Thoracic aorta (tissue), 2 donors: ENCODE data around the gene TEAD4. TPM values are rescaled to one million over a fixed set of nuclear protein-coding genes. Genes with fewer than 3 reads are reported as not detected.

Source experiments
- ATAC-seq: fragments of 150-250 bp; one replicate; pipeline ENCODE4 v1.8.0; 2017; ENCODE audit warnings: low read depth; ENCODE audit not compliant: insufficient number of reproducible peaks, low FRiP score
- DNase-seq: peaks from one replicate; pipeline ENCODE4 v3.0.0-alpha.2; 2020; ENCODE audit warnings: low spot score
- H3K27ac ChIP-seq, 2 donors: fragments of 200-600 bp; sonication (generic); 1 replicate in 1 of 2; 2 replicates in 1 of 2; pipeline ENCODE4 v1.5.1; 2016; ENCODE audit warnings: mild to moderate bottlenecking in 2 of 2, moderate library complexity in 2 of 2
- H3K27me3 ChIP-seq: fragments of 200-600 bp; sonication (generic); replicated peaks from 2 replicates; pipeline ENCODE4 v1.6.0; 2016; ENCODE audit warnings: mild to moderate bottlenecking; ENCODE audit not compliant: insufficient read depth
- H3K36me3 ChIP-seq: fragments of 200-600 bp; sonication (generic); one replicate; pipeline ENCODE4 v1.5.1; 2016
- H3K4me1 ChIP-seq, 2 donors: fragments of 200-600 bp; sonication (generic); 1 replicate in 1 of 2; 2 replicates in 1 of 2; pipeline versions ENCODE4 v1.5.1 to v1.6.0; 2016; ENCODE audit warnings: low read depth in 2 of 2, mild to moderate bottlenecking in 1 of 2; ENCODE audit not compliant: control insufficient read depth in 1 of 2
- H3K4me3 ChIP-seq: fragments of 200-600 bp; sonication (generic); 2 replicates; pipeline ENCODE4 v1.5.1; 2016; ENCODE audit warnings: mild to moderate bottlenecking
- H3K9me3 ChIP-seq: fragments of 200-600 bp; sonication (generic); 2 replicates; pipeline ENCODE4 v1.5.1; 2016
- total RNA-seq, 2 donors: library from RNA; depleted of rRNA; stranded (reverse); fragments of >200 nt; gene quantifications; one replicate each; pipeline versions ENCODE4 v1.1.0 to v1.2.3, GENCODE V29; 2016
- TF ChIP-seq, protein P1 (sequence below): fragments of 200-600 bp; sonication (generic); IDR thresholded peaks from one replicate; pipeline ENCODE4 v1.5.1; 2019; ENCODE audit warnings: antibody characterized with exemption

TEAD4 gene
- total RNA-seq, 2 donors from 2014 or later: 42.5 to 62.6 TPM

DNA sequence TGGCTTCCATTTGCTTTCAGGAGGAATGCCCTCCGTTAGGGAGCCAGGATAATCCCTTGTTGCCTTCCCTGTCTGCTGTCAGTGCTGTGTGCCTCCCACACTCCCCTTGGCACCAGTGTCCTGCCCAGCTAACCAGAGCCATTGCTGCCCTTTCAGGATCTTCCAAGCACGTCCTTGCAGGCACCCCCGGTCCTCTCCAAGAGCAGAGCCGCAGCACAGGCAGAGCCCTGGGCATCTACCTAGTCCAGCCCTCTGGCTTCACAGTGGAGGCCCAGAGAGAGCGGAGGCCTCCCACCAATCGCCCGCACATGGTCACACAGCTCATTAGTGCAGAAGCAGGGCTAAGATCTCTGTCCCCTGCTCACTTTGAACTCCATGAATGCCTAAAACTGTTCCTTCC, 79.0 kb downstream of the TEAD4 start:
- no peak for DNase-seq
- Histone ChIP-seq H3K36me3 (peaks cover 12% of the 10 kb centered on the region), H3K27ac (no peak overlapping the region), H3K4me1 (peaks cover 4 to 14% of the 10 kb centered on the region in 2 donors), H3K4me3 (no peak overlapping the region), H3K9me3 (no peaks in the 10 kb centered on the region), H3K27me3 (no peaks in the 10 kb centered on the region)
- ATAC-seq: no peak
- TF ChIP-seq, protein P1, sequence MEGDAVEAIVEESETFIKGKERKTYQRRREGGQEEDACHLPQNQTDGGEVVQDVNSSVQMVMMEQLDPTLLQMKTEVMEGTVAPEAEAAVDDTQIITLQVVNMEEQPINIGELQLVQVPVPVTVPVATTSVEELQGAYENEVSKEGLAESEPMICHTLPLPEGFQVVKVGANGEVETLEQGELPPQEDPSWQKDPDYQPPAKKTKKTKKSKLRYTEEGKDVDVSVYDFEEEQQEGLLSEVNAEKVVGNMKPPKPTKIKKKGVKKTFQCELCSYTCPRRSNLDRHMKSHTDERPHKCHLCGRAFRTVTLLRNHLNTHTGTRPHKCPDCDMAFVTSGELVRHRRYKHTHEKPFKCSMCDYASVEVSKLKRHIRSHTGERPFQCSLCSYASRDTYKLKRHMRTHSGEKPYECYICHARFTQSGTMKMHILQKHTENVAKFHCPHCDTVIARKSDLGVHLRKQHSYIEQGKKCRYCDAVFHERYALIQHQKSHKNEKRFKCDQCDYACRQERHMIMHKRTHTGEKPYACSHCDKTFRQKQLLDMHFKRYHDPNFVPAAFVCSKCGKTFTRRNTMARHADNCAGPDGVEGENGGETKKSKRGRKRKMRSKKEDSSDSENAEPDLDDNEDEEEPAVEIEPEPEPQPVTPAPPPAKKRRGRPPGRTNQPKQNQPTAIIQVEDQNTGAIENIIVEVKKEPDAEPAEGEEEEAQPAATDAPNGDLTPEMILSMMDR: no peak

DNA sequence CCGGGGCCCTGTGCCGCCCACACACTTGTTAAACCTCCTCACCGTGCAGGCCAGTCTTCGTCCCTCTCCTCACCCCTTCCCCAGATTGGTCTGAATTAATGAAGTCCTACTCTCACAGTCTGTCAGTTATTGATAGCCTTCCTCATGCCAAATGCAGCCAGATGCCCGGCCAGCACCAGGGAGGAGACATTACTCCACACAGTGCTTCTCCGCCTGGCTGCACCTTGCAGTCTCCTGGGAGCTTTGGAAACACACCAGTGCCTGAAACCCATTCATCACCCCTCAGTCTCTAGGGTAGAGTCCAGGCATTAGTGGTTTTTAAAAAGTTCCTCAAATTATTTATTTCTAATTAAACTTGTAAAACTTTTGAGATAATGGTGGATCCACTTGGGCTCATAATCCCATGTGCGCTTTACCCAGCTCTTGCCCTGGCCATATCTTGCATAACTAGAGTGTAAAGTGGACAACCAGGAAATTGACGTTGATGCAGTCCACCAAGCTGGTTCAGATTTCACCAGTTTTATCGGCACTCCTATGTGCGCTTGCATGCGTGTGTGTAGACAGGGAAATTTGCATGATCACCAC, 79.8 kb downstream of the TEAD4 start:
- no peaks in the 10 kb centered on the region for H3K9me3 ChIP-seq
- no peak overlapping the region for H3K4me3 ChIP-seq
- H3K27me3 ChIP-seq: no peaks in the 10 kb centered on the region
- H3K27ac ChIP-seq: no peak overlapping the region
- H3K36me3 ChIP-seq: peaks cover 12% of the 10 kb centered on the region
- DNase-seq (no peak), ATAC-seq (no peak)
- TF ChIP-seq, protein P1: no peak
- peaks cover 4 to 14% of the 10 kb centered on the region in 2 donors for H3K4me1 ChIP-seq

DNA sequence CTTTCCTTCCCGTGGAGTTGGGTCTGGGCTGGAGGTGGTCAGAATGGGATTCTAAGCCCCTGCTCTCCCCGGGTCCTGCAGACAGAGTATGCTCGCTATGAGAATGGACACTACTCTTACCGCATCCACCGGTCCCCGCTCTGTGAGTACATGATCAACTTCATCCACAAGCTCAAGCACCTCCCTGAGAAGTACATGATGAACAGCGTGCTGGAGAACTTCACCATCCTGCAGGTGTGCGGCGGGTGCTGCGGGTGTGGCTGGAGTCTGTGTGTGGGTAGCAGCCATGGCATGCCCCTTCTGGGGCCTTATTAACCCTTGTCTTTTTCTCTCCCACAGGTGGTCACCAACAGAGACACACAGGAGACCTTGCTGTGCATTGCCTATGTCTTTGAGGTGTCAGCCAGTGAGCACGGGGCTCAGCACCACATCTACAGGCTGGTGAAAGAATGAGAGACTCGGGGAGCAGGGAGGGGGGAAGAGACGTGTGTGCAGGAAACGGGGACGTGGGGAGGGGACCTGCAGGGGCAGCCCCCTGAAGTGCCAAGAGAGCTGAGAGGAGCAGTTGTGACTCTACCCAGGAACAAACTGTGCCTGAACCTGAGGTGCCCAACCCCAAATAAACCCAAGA, 80.9 kb downstream of the TEAD4 start:
- H3K27me3 ChIP-seq: no peaks in the 10 kb centered on the region
- DNase-seq: no peak
- H3K36me3 ChIP-seq: peaks cover 12% of the 10 kb centered on the region
- H3K4me1 ChIP-seq: peaks cover 4 to 14% of the 10 kb centered on the region in 2 donors
- TF ChIP-seq, protein P1: no peak
- ATAC-seq: no peak
- no peak overlapping the region for H3K27ac ChIP-seq
- no peaks in the 10 kb centered on the region for H3K9me3 ChIP-seq
- no peak overlapping the region for H3K4me3 ChIP-seq

DNA sequence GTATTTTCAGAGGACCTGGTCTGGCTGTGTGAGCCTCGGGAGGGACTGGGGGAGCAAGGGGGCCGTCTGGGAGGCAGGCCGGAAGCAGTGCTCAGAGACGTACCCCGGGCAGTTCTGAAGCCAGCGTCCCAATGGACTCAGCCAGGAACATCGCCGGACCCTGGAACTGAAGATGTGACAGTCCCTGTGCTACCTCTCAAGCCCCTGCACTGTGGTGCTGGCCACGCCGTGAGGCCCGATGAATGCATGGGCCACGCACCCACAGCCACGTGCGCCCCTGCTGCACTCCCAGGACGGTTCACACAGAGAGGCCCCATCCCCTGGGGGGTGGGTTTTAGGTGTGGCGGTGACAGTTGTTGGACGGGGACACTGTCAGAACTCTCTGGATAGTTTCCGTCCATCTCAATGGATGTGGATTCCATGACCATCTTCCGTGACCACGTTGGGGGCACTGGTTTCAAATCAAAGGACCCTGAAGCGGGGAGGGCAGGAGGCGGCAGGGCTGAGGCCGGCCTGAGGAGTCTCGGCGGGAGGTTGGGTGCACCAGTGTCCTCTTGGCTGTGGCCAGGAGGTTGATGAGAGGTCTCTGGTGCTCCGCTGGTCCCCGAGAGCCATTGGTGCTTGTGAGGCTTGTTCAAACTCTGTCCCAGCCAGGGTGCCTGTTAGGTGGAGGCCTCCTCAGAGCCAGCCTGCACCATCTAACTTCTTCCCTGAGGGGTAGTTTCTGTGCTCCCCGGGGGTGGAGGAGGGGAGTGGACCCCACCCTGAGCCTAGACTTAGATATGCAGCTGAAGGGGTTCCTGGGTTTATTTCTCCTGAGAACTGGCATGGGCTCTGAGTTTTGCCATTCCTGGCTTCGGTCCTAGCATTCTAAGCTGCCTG, 81.7 kb downstream of the TEAD4 start:
- H3K4me1 ChIP-seq: peaks cover 4 to 14% of the 10 kb centered on the region in 2 donors
- peaks cover 12% of the 10 kb centered on the region for H3K36me3 ChIP-seq
- TF ChIP-seq, protein P1: no peak
- no peak for DNase-seq
- no peak overlapping the region for H3K27ac ChIP-seq
- no peak overlapping the region for H3K4me3 ChIP-seq
- ATAC-seq: no peak
- H3K27me3 ChIP-seq: no peaks in the 10 kb centered on the region
- H3K9me3 ChIP-seq: no peaks in the 10 kb centered on the region

DNA sequence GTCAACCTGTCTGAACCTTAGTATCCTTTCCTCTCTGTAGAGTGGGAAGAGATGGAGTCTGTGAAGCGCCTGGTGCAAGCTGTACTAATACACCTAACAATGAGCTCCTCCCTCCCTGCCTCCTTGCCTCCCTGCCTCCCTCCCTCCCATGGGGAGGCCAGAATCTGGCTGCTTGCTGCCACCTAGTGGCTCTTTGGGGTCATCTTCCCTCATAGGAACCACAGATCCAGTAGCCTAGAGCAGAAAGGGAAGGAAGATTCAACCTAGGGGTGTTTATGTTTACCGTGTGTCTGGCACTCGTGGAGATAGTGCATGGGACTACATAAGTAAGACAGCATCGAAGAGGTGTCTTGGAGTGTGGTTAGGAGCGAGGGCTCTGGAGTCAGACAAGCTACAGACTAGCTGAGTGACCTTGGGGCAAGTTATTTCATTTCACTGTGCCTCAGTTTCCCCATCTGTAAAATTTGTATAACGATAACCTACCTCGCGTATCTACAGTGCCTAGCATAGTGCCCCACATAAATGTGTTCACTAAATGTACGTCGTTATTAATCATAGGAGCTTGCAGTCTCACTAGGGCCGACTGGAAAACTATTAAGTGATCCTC, 82.5 kb downstream of the TEAD4 start:
- H3K4me3 ChIP-seq: no peak overlapping the region
- peaks cover 4 to 14% of the 10 kb centered on the region in 2 donors for H3K4me1 ChIP-seq
- TF ChIP-seq, protein P1: peak; percentile 57
- DNase-seq: no peak
- no peak overlapping the region for H3K27ac ChIP-seq
- H3K27me3 ChIP-seq: no peaks in the 10 kb centered on the region
- peaks cover 12% of the 10 kb centered on the region for H3K36me3 ChIP-seq
- peak; percentile 60 for ATAC-seq
- H3K9me3 ChIP-seq: no peaks in the 10 kb centered on the region
